ENCODE measurements around the gene PLPPR2. TPM values are rescaled to one million over a fixed set of nuclear protein-coding genes. Genes with fewer than 3 reads are reported as not detected.
"Not testable (repeated sequence)": the region's sequence is repeated elsewhere in the genome, so short reads cannot be mapped to it uniquely, and the experiment has no call there.

The PLPPR2 gene
- polyA plus RNA-seq, 1 donor: 17.8 TPM

DNA sequence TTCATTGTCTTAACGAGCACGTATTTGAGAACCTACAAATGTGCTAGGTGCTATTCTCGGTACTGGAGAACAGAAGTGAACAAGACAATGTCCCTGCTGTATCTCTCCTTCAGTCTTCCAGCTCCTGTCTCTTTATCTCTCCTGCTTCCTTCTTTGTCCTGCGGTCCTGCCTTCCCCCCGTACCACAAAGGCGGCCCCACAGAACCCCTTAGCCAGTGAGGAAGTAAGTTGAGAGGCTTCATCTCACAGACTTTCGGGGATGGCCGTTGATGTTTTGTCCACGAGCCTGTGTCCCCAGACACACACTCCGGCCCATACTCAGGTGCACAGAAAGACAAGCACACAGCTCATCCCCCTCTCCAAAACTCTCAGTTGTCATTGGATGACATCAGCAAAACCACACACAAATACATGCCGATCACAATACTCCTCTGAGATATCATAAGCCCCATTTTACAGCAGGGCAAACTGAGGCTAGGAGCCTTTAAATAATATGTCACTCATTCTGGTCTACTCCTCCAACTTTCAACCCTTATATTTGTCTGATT is 18.7 kb downstream of the PLPPR2 start:
- DNase-seq: no peak
- Histone ChIP-seq H3K27me3 (ENCODE audit: control insufficient read depth, insufficient read depth, low read length) (no peaks in the 10 kb centered on the region), H3K9me3 (ENCODE audit: control insufficient read depth, low read depth, low read length) (no peaks in the 10 kb centered on the region), H3K4me3 (ENCODE audit: low read length) (peak overlapping the region; percentile 71), H3K4me1 (ENCODE audit: control insufficient read depth, insufficient read depth, low read length) (peaks cover 13% of the 10 kb centered on the region), H3K27ac (ENCODE audit: low read length) (peak overlapping the region; percentile 93), H3K36me3 (ENCODE audit: control insufficient read depth, insufficient read depth, low read length) (peaks cover 5% of the 10 kb centered on the region)
- WGBS (ENCODE audit: insufficient coverage, low lambda C conversion rate): no CpG with 5 or more reads among the region's 11 CpGs

DNA sequence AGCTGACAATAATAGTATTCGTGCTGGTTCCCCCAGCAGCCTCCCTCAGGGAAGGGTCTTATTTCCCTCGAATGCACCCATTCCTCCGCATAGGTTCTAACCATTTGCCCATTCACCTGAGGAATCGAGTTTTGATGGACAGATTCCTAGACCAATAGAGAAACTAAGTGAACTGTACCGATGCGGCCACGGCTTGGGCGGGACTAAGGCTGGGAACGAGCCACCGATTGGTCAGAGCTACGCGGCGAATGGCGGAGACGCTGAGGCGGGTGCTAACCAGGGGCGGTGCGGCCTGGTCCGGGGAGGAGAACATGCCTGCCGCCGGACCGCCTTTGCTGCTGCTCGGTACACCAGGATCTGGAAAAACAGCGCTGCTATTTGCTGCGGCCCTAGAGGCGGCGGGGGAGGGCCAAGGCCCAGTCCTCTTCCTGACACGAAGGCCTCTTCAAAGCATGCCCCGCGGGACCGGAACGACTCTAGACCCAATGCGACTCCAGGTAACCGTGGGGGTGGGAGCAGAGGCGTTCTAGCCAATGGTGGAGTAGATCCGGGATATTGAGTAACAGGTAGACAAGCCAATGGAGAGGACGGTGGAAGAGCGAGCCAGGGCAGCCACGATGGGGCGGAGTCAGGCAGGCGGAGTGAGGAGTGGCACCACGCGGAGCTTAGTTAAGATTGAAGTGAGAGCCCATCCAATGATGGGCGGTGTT is 19.4 kb downstream of the PLPPR2 start, which contains the start of gene SWSAP1:
Gene SWSAP1, plus strand, starts transcription at position 234 of the 710 bp plus-strand sequence. Its CDS starts 15 bp downstream, at position 249.
- Histone ChIP-seq H3K9me3 (ENCODE audit: control insufficient read depth, low read depth, low read length) (no peaks in the 10 kb centered on the region), H3K27ac (ENCODE audit: low read length) (peak within 1 kb of the TSS; percentile 93), H3K27me3 (ENCODE audit: control insufficient read depth, insufficient read depth, low read length) (no peaks in the 10 kb centered on the region), H3K4me3 (ENCODE audit: low read length) (peak within 1 kb of the TSS; percentile 71), H3K4me1 (ENCODE audit: control insufficient read depth, insufficient read depth, low read length) (peaks cover 13% of the 10 kb centered on the region), H3K36me3 (ENCODE audit: control insufficient read depth, insufficient read depth, low read length) (peaks cover 5% of the 10 kb centered on the region)
- WGBS (ENCODE audit: insufficient coverage, low lambda C conversion rate): no CpG with 5 or more reads among the region's 44 CpGs
- DNase-seq: peak; percentile 99 to 100

DNA sequence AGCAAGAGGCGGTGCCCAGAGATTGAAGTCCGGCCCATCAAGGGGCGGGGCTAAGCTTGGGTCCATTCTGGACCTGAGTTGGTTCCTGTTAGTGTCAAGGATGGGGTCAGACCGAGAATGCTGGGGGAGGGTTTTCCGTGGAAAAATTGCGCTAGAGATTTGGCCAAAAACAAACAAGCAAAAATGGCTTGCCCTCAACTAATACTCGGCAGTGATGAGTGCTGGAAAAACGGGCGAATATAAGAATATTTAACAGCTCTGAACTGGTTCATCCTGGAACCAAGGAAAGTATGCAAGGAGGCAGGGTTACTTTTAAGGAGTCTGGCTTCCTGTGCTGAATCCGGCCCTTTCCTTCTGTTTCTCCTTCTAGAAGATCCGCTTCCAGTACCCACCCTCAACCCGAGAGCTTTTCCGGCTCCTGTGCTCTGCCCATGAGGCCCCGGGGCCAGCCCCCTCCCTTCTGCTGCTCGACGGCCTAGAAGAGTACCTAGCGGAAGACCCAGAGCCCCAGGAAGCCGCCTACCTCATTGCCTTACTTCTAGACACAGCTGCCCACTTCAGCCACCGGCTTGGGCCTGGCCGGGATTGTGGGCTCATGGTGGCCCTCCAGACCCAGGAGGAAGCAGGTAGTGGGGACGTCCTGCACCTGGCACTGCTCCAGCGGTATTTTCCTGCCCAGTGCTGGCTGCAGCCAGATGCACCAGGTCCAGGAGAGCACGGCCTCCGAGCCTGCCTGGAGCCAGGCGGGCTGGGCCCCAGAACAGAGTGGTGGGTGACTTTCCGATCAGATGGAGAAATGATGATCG is 20.1 kb downstream of the PLPPR2 start:
- peak in 1 of 2 donors; percentile 70 for DNase-seq
- Histone ChIP-seq H3K27me3 (ENCODE audit: control insufficient read depth, insufficient read depth, low read length) (no peaks in the 10 kb centered on the region), H3K36me3 (ENCODE audit: control insufficient read depth, insufficient read depth, low read length) (peaks cover 5% of the 10 kb centered on the region), H3K4me1 (ENCODE audit: control insufficient read depth, insufficient read depth, low read length) (peaks cover 16% of the 10 kb centered on the region), H3K27ac (ENCODE audit: low read length) (peak overlapping the region; percentile 93), H3K4me3 (ENCODE audit: low read length) (peak overlapping the region; percentile 71), H3K9me3 (ENCODE audit: control insufficient read depth, low read depth, low read length) (no peaks in the 10 kb centered on the region)
- 0% methylated on average over 1 of the region's 27 CpGs for WGBS (ENCODE audit: insufficient coverage, low lambda C conversion rate)

DNA sequence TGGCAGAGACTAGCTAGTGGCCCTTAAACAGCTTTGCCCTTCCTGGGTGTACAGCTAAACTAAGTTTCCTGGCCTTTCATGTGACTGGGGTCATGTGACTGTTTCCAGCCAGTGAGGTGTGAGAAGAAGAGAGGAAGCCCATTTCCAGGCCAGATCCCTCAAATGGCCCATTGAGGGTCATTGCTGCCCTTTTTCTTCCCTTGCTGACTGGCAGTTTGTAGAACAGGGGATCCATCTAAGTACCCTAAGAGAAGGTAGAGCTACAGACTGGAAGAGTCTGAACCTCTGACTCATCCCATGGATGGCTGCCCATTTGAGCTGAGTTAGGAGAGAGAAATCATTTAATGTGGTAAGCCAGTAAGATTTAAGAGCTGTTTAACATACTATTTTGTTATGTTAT is 22.0 kb downstream of the PLPPR2 start:
- no peak overlapping the region for H3K27ac ChIP-seq (ENCODE audit: low read length)
- no peaks in the 10 kb centered on the region for H3K9me3 ChIP-seq (ENCODE audit: control insufficient read depth, low read depth, low read length)
- H3K4me3 ChIP-seq (ENCODE audit: low read length): no peak overlapping the region
- H3K27me3 ChIP-seq (ENCODE audit: control insufficient read depth, insufficient read depth, low read length): peaks cover 4% of the 10 kb centered on the region
- H3K4me1 ChIP-seq (ENCODE audit: control insufficient read depth, insufficient read depth, low read length): peaks cover 28% of the 10 kb centered on the region
- DNase-seq: peak in 1 of 2 donors; percentile 49
- H3K36me3 ChIP-seq (ENCODE audit: control insufficient read depth, insufficient read depth, low read length): peaks cover 5% of the 10 kb centered on the region

DNA sequence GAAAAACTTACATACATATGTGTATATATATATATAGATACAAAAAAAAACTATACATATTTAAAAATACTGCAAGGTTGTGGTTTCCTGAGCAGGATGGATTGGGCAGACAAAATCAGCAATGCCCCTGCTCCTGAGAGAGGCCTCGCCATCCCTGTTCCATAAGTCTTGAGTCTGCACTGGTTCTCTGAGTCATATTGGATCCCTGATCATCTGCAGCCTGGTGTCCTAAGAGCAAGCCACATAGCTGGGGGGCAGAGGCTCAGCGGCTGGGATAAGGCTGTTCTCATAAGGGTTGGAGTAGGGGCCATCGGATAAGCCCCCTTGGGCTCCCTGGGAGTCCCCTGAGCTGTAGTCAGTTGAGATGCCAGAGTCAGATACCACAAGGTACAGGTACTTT is 22.5 kb downstream of the PLPPR2 start:
- no CpG with 5 or more reads among the region's 3 CpGs for WGBS (ENCODE audit: insufficient coverage, low lambda C conversion rate)
- Histone ChIP-seq H3K36me3 (ENCODE audit: control insufficient read depth, insufficient read depth, low read length) (peaks cover 5% of the 10 kb centered on the region), H3K9me3 (ENCODE audit: control insufficient read depth, low read depth, low read length) (no peaks in the 10 kb centered on the region), H3K27me3 (ENCODE audit: control insufficient read depth, insufficient read depth, low read length) (peaks cover 6% of the 10 kb centered on the region), H3K4me3 (ENCODE audit: low read length) (no peak overlapping the region), H3K27ac (ENCODE audit: low read length) (no peak overlapping the region), H3K4me1 (ENCODE audit: control insufficient read depth, insufficient read depth, low read length) (peaks cover 29% of the 10 kb centered on the region)
- DNase-seq: no peak

DNA sequence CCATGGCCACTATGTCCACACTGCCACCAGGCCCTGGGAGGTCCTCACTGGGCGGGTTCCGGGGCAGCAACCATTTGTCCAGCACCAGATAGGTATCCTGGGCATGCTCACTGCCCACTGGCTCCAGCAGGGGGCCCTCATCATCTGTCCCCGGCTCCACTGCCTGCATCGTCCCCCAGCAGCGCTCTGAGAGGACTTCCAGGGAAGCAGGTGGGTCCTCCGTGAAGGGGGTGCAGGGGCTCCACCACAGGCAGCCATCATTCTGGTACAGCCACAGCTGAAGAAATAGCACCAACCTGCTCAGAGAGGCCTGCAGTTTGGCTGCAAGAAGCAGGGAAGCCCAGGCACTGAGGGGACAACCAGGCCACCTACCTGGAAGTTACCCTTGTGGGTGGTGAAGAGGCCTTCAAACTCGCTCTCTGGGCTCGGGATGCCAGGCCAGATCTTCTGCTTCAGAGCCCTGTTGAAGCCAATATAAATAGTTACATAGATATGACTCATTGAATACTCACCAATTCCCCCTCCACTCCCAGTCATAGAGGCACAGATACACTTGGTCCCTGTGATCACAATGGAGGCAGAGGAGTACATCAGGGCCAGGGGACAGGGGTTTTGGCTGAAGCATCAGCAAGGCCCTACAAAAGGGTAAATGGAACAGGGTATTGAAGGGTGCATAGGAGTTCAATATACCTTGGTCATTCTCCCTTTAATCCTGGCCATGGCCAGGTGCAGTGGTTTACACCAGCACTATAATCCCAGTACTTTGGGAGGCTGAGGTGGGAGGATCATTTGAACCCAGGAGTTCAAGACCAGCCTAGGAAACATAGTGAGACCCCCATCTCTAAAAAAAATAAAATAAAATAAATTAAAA is 23.3 kb downstream of the PLPPR2 start:
- H3K36me3 ChIP-seq (ENCODE audit: control insufficient read depth, insufficient read depth, low read length): peaks cover 5% of the 10 kb centered on the region
- H3K27me3 ChIP-seq (ENCODE audit: control insufficient read depth, insufficient read depth, low read length): peaks cover 12% of the 10 kb centered on the region
- no peak overlapping the region for H3K27ac ChIP-seq (ENCODE audit: low read length)
- H3K4me3 ChIP-seq (ENCODE audit: low read length): no peak overlapping the region
- no CpG with 5 or more reads among the region's 8 CpGs for WGBS (ENCODE audit: insufficient coverage, low lambda C conversion rate)
- DNase-seq: peak in 1 of 2 donors; percentile 37
- H3K9me3 ChIP-seq (ENCODE audit: control insufficient read depth, low read depth, low read length): peaks cover 4% of the 10 kb centered on the region
- peaks cover 35% of the 10 kb centered on the region for H3K4me1 ChIP-seq (ENCODE audit: control insufficient read depth, insufficient read depth, low read length)

DNA sequence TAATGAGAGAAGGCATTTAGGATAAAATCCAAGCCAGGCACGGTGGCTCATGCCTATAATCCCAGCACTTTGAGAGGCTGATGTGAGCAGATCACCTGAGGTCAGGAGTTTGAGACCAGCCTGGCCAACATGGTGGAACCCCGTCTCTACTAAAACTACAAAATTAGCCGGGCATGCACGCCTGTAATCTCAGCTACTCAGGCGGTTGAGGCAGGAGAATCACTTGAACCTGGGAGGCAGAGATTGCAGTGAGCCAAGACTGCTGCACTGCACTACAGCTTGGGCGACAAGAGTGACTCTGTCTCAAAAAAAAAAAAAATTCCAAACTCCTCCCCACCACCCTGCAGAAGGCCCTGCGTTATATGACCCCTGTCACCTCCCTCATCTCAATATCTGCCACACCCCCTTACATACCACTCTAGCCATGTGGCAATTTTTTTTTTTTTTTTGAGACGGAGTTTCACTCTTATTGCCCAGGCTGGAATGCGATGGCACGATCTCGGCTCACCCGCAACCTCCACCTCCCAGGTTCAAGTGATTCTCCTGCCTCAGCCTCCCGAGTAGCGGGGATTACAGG is 24.1 kb downstream of the PLPPR2 start:
- peaks cover 15% of the 10 kb centered on the region for H3K27me3 ChIP-seq (ENCODE audit: control insufficient read depth, insufficient read depth, low read length)
- not testable (repeated sequence) for H3K9me3 ChIP-seq (ENCODE audit: control insufficient read depth, low read depth, low read length); H3K4me3 ChIP-seq (ENCODE audit: low read length); H3K36me3 ChIP-seq (ENCODE audit: control insufficient read depth, insufficient read depth, low read length); H3K27ac ChIP-seq (ENCODE audit: low read length); DNase-seq
- WGBS (ENCODE audit: insufficient coverage, low lambda C conversion rate): no CpG with 5 or more reads among the region's 14 CpGs
- peaks cover 35% of the 10 kb centered on the region for H3K4me1 ChIP-seq (ENCODE audit: control insufficient read depth, insufficient read depth, low read length)

DNA sequence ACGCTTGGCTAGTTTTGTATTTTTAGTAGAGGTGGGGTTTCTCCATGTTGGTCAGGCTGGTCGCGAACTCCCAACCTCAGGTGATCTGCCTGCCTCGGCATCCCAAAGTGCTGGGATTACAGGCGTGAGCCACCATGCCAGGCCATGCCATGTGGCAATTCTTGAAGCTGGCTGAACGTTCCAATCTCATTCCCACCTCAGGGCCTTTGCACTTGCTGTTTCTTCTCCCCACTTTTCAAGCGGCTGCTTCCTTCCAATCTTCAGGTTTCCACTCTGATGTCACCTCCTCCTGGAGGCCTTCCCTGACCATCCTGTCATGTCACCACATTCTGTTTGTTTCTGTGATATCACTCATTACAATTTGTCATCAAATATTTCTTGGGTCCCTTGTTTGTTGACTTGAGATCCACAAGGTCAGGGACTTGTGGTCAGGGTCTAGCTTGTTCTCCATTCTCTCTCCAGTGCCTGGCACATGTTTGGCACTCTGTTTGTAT is 24.7 kb downstream of the PLPPR2 start:
- Histone ChIP-seq H3K4me1 (ENCODE audit: control insufficient read depth, insufficient read depth, low read length) (peaks cover 40% of the 10 kb centered on the region), H3K27ac (ENCODE audit: low read length) (no peak overlapping the region)

DNA sequence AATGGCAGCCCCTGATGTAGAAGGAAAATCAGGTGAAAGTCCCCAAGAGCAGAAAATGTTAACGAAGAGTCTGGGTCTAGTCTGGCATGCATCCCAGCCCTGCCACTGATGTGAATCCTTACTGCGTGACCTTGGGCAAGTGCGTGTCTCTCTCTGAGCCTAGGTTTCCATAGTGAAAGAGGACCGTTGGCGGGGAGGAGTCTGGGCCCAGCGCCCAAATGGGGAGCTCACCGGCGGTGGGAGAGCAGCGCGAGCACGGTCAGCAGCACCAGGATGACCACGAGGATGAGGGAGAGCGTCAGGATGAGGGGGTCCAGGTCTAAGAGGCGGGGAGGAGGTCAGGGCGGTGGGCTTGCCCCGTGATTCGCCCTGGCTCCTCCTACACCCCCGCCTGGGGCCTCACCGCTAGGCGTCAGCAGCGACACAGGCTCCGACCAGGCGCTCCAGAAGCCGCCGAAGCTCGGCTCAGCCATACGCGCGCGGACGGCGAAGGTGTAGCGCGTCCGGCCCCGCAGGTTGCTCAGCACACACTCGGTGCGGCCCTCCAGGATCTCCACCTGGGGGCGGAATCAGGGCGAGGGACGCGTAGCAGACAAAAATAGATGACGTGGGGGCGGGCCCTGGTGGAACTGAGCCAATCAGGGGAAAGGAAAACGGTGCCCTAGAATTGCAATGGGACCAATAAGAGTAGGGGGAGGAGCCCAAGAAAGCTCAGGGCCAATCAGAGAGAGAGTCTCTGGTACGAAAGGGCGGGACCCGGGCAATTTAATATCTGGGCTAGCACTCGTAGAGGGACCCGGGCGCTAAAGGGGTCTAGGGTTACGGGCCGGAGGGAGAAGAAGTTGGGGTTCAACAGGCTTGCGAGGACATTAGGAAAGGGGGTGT is 25.7 kb downstream of the PLPPR2 start:
- H3K9me3 ChIP-seq (ENCODE audit: control insufficient read depth, low read depth, low read length): peaks cover 4% of the 10 kb centered on the region
- peaks cover 15% of the 10 kb centered on the region for H3K27me3 ChIP-seq (ENCODE audit: control insufficient read depth, insufficient read depth, low read length)
- H3K27ac ChIP-seq (ENCODE audit: low read length): peak overlapping the region; percentile 67
- H3K4me1 ChIP-seq (ENCODE audit: control insufficient read depth, insufficient read depth, low read length): peaks cover 34% of the 10 kb centered on the region
- peak; percentile 94 to 97 for DNase-seq
- H3K4me3 ChIP-seq (ENCODE audit: low read length): peak overlapping the region; percentile 40
- peaks cover 5% of the 10 kb centered on the region for H3K36me3 ChIP-seq (ENCODE audit: control insufficient read depth, insufficient read depth, low read length)
- 0% methylated on average over 2 of the region's 54 CpGs for WGBS (ENCODE audit: insufficient coverage, low lambda C conversion rate)

More for the DNA sequence above, 24.7 kb downstream of the PLPPR2 start:
- peaks cover 5% of the 10 kb centered on the region for H3K36me3 ChIP-seq (ENCODE audit: control insufficient read depth, insufficient read depth, low read length)
- peaks cover 15% of the 10 kb centered on the region for H3K27me3 ChIP-seq (ENCODE audit: control insufficient read depth, insufficient read depth, low read length)
- no CpG with 5 or more reads among the region's 7 CpGs for WGBS (ENCODE audit: insufficient coverage, low lambda C conversion rate)
- H3K4me3 ChIP-seq (ENCODE audit: low read length): no peak overlapping the region
- no peak for DNase-seq
- peaks cover 4% of the 10 kb centered on the region for H3K9me3 ChIP-seq (ENCODE audit: control insufficient read depth, low read depth, low read length)

Data from large intestine (tissue), 3 donors.